HUES6 (cell line): ENCODE measurements around the gene F7.

Experiments
- H3K27ac ChIP-seq: 2 replicates; pipeline ENCODE4 v1.7.0; 2013; ENCODE audit warnings: low read depth, mild to moderate bottlenecking, low read length, inconsistent platforms
- H3K27me3 ChIP-seq: 2 replicates; pipeline ENCODE4 v1.6.1; 2013; ENCODE audit warnings: low read length; ENCODE audit not compliant: control insufficient read depth, insufficient read depth
- H3K36me3 ChIP-seq: 2 replicates; pipeline ENCODE4 v1.6.1; 2013; ENCODE audit warnings: low read length; ENCODE audit not compliant: control insufficient read depth, insufficient read depth
- H3K4me1 ChIP-seq: 2 replicates; pipeline ENCODE4 v1.6.1; 2013; ENCODE audit warnings: low read length; ENCODE audit not compliant: control insufficient read depth, insufficient read depth
- H3K4me3 ChIP-seq: 2 replicates; pipeline ENCODE4 v1.5.1; 2013; ENCODE audit warnings: low read depth, low read length
- H3K9ac ChIP-seq: one replicate; pipeline ENCODE4 v1.6.1; 2013; ENCODE audit warnings: mild to moderate bottlenecking, low read length
- H3K9me3 ChIP-seq: 2 replicates; pipeline ENCODE4 v1.6.1; 2013; ENCODE audit warnings: low read depth, low read length; ENCODE audit not compliant: control insufficient read depth, insufficient read depth

Gene F7

GRCh38 chr13:113088691-113089020 lies 16.9 kb upstream of the F7 start:
- no peaks in the 10 kb centered on the region for H3K9me3 ChIP-seq
- H3K4me1 ChIP-seq, result peaks cover 13% of the 10 kb centered on the region
- no peak overlapping the region for H3K9ac ChIP-seq
- H3K27me3 ChIP-seq, result no peaks in the 10 kb centered on the region
- H3K27ac ChIP-seq, result no peak overlapping the region
- H3K36me3 ChIP-seq, result peaks cover 5% of the 10 kb centered on the region; the same call in 1 of the 2 replicates
- no peak overlapping the region for H3K4me3 ChIP-seq

GRCh38 chr13:113089693-113090414 lies 15.7 kb upstream of the F7 start:
- no peaks in the 10 kb centered on the region for H3K27me3 ChIP-seq

GRCh38 chr13:113090415-113090770 lies 15.2 kb upstream of the F7 start:
- H3K9me3 ChIP-seq, result no peaks in the 10 kb centered on the region
- H3K27me3 ChIP-seq, result no peaks in the 10 kb centered on the region
- H3K27ac ChIP-seq, result no peak overlapping the region
- peaks cover 13% of the 10 kb centered on the region for H3K4me1 ChIP-seq
- H3K36me3 ChIP-seq, result peaks cover 5% of the 10 kb centered on the region; the same call in 1 of the 2 replicates
- no peak overlapping the region for H3K9ac ChIP-seq
- no peak overlapping the region for H3K4me3 ChIP-seq

More at GRCh38 chr13:113089693-113090414, 15.7 kb upstream of the F7 start:
- Histone ChIP-seq H3K4me1 (peaks cover 13% of the 10 kb centered on the region), H3K9me3 (no peaks in the 10 kb centered on the region), H3K36me3 (peaks cover 5% of the 10 kb centered on the region; the same call in 1 of the 2 replicates), H3K4me3 (no peak overlapping the region), H3K27ac (no peak overlapping the region), H3K9ac (peak overlapping the region; percentile 24)

GRCh38 chr13:113090806-113091205 lies 14.8 kb upstream of the F7 start:
- no peak overlapping the region for H3K9ac ChIP-seq
- no peaks in the 10 kb centered on the region for H3K9me3 ChIP-seq
- no peaks in the 10 kb centered on the region for H3K27me3 ChIP-seq
- no peak overlapping the region for H3K4me3 ChIP-seq
- peaks cover 13% of the 10 kb centered on the region for H3K4me1 ChIP-seq
- peaks cover 5% of the 10 kb centered on the region; the same call in 1 of the 2 replicates for H3K36me3 ChIP-seq
- no peak overlapping the region for H3K27ac ChIP-seq

- Histone ChIP-seq H3K9me3 (no peaks in the 10 kb centered on the region), H3K27me3 (no peaks in the 10 kb centered on the region), H3K9ac (no peak overlapping the region), H3K27ac (no peak overlapping the region), H3K4me3 (no peak overlapping the region), H3K4me1 (peaks cover 13% of the 10 kb centered on the region), H3K36me3 (peaks cover 5% of the 10 kb centered on the region; the same call in 1 of the 2 replicates)
Observed at GRCh38 chr13:113091211-113091771, 14.3 kb upstream of the F7 start.

GRCh38 chr13:113091891-113092775 lies 13.5 kb upstream of the F7 start:
- H3K9me3 ChIP-seq, result no peaks in the 10 kb centered on the region
- H3K36me3 ChIP-seq, result peaks cover 5% of the 10 kb centered on the region; the same call in 1 of the 2 replicates
- no peaks in the 10 kb centered on the region for H3K27me3 ChIP-seq
- no peak overlapping the region for H3K27ac ChIP-seq
- peaks cover 13% of the 10 kb centered on the region for H3K4me1 ChIP-seq
- H3K4me3 ChIP-seq, result no peak overlapping the region
- H3K9ac ChIP-seq, result no peak overlapping the region

- no peaks in the 10 kb centered on the region for H3K9me3 ChIP-seq
- H3K27ac ChIP-seq, result no peak overlapping the region
- peaks cover 13% of the 10 kb centered on the region for H3K4me1 ChIP-seq
- H3K4me3 ChIP-seq, result no peak overlapping the region
- 0 out of 2 replicates have a peak, but pooled peaks cover 2% of the 10 kb centered on the region for H3K36me3 ChIP-seq
- H3K27me3 ChIP-seq, result no peaks in the 10 kb centered on the region
- H3K9ac ChIP-seq, result no peak overlapping the region
Observed at GRCh38 chr13:113092776-113093579, 12.6 kb upstream of the F7 start.

GRCh38 chr13:113093580-113094409 lies 11.8 kb upstream of the F7 start:
- H3K9ac ChIP-seq, result no peak overlapping the region
- no peaks in the 10 kb centered on the region for H3K9me3 ChIP-seq
- H3K36me3 ChIP-seq, result 0 out of 2 replicates have a peak, but pooled peaks cover under 1% of the 10 kb centered on the region
- no peak overlapping the region for H3K4me3 ChIP-seq
- H3K4me1 ChIP-seq, result peaks cover 13% of the 10 kb centered on the region
- no peaks in the 10 kb centered on the region for H3K27me3 ChIP-seq
- no peak overlapping the region for H3K27ac ChIP-seq

- H3K4me1 ChIP-seq, result peaks cover 13% of the 10 kb centered on the region
- H3K4me3 ChIP-seq, result no peak overlapping the region
- no peaks in the 10 kb centered on the region for H3K27me3 ChIP-seq
- H3K9ac ChIP-seq, result no peak overlapping the region
- H3K27ac ChIP-seq, result no peak overlapping the region
- H3K36me3 ChIP-seq, result no peaks in the 10 kb centered on the region
- no peaks in the 10 kb centered on the region for H3K9me3 ChIP-seq
Observed at GRCh38 chr13:113094410-113094800, 11.2 kb upstream of the F7 start.
